WTC11 (cell line): Measurements from ENCODE around the gene ITPK1. TPM values are rescaled to one million over a fixed set of nuclear protein-coding genes. Genes with fewer than 3 reads are reported as not detected.

Source experiments
- ATAC-seq: fragments of 200-7000 bp; cut with Tn5 transposase; 2 replicates; pipeline ENCODE4 v1.10.0; 2021; ENCODE audit warnings: mild to moderate bottlenecking, moderate library complexity
- CTCF ChIA-PET: fragments of 300-600 bp; sonication (Branson Sonifier 250); formaldehyde crosslinking; loops from one replicate; lab custom pipeline; 2021; ENCODE audit warnings: antibody characterized with exemption; lab: Charles Lee
- POLR2A ChIA-PET: fragments of 350-600 bp; sonication (Branson Sonifier 250); formaldehyde crosslinking; loops from one replicate; lab custom pipeline; 2021; ENCODE audit warnings: antibody characterized with exemption; lab: Charles Lee
- DNase-seq: peaks from one replicate; pipeline ENCODE4 v3.0.0; 2021; ENCODE audit warnings: low spot score
- H3K27ac Mint-ChIP-seq: 2 replicates; pipeline ENCODE4 v1.8.0; 2021; ENCODE audit warnings: mixed read lengths
- H3K27me3 Mint-ChIP-seq: 2 replicates; pipeline ENCODE4 v1.8.0; 2021; ENCODE audit warnings: low read depth, mild to moderate bottlenecking, moderate library complexity, mixed read lengths
- H3K36me3 Mint-ChIP-seq: 2 replicates; pipeline ENCODE4 v1.8.0; 2021; ENCODE audit warnings: mixed read lengths
- H3K4me1 Mint-ChIP-seq: 2 replicates; pipeline ENCODE4 v1.8.0; 2022; ENCODE audit warnings: mixed read lengths
- H3K4me3 Mint-ChIP-seq: 2 replicates; pipeline ENCODE4 v1.8.0; 2021; ENCODE audit warnings: mild to moderate bottlenecking, moderate library complexity, mixed read lengths
- H3K9me3 Mint-ChIP-seq: 2 replicates; pipeline ENCODE4 v1.8.0; 2021; ENCODE audit warnings: mixed read lengths
- AFF4 ChIP-seq: sonication (generic); formaldehyde crosslinking; IDR thresholded peaks from 2 replicates; pipeline ENCODE4 v1.8.1; 2023; ENCODE audit warnings: mild to moderate bottlenecking, missing genetic modification reagents, borderline replicate concordance
- AR ChIP-seq: fragments of 250-450 bp; sonication (Bioruptor Pico); IDR thresholded peaks from 2 replicates; pipeline ENCODE4 v1.9.0; 2021; ENCODE audit warnings: mild to moderate bottlenecking
- CDX4 ChIP-seq: fragments of 250-450 bp; sonication (Bioruptor Pico); IDR thresholded peaks from 2 replicates; pipeline ENCODE4 v1.9.0; 2021; ENCODE audit warnings: moderate library complexity, mild to moderate bottlenecking, inconsistent platforms, borderline replicate concordance
- CTCF ChIP-seq: fragments of 200-600 bp; IDR thresholded peaks from 2 replicates; pipeline ENCODE4 v1.8.0; 2022; ENCODE audit warnings: antibody characterized with exemption
- EMX1 ChIP-seq: fragments of 250-450 bp; sonication (Bioruptor Pico); IDR thresholded peaks from 2 replicates; pipeline ENCODE4 v1.8.0; 2021; ENCODE audit warnings: mild to moderate bottlenecking
- ETV6 ChIP-seq: sonication (generic); formaldehyde crosslinking; IDR thresholded peaks from 2 replicates; pipeline ENCODE4 v1.8.1; 2022; ENCODE audit warnings: mild to moderate bottlenecking, missing genetic modification reagents
- GTF2I ChIP-seq: fragments of 250-450 bp; sonication (Bioruptor Pico); conservative IDR thresholded peaks from 2 replicates; pipeline ENCODE4 v1.4.0; 2021; ENCODE audit warnings: mild to moderate bottlenecking
- IRF2 ChIP-seq: sonication (generic); formaldehyde crosslinking; IDR thresholded peaks from 2 replicates; pipeline ENCODE4 v1.8.0; 2022; ENCODE audit warnings: low read depth, missing genetic modification reagents, borderline replicate concordance
- KAT7 ChIP-seq: sonication (generic); formaldehyde crosslinking; IDR thresholded peaks from 2 replicates; pipeline ENCODE4 v1.8.1; 2023; ENCODE audit warnings: missing genetic modification reagents, mild to moderate bottlenecking, borderline replicate concordance
- MYBL2 ChIP-seq: sonication (generic); formaldehyde crosslinking; IDR thresholded peaks from 2 replicates; pipeline ENCODE4 v1.8.1; 2023; ENCODE audit warnings: mild to moderate bottlenecking, moderate library complexity, missing genetic modification reagents
- SP1 ChIP-seq: sonication (generic); formaldehyde crosslinking; conservative IDR thresholded peaks from 2 replicates; pipeline ENCODE4 v1.8.1; 2022; ENCODE audit warnings: missing genetic modification reagents
- total RNA-seq: library from RNA; stranded (reverse); gene quantifications from 3 replicates; pipeline ENCODE4 v1.2.3, GENCODE V29; 2021
- TF ChIP-seq, protein P1 (sequence below): fragments of 250-450 bp; sonication (Bioruptor Pico); IDR thresholded peaks from 2 replicates; pipeline ENCODE4 v1.9.0; 2021; ENCODE audit warnings: mild to moderate bottlenecking
- TF ChIP-seq, protein P2 (sequence below): sonication (generic); formaldehyde crosslinking; IDR thresholded peaks from 2 replicates; pipeline ENCODE4 v1.8.0; 2023; ENCODE audit warnings: missing genetic modification reagents, mild to moderate bottlenecking, borderline replicate concordance

Gene ITPK1
- total RNA-seq, 1 experiment from 2014 or later, result 144 TPM

GRCh38 chr14:93115069-93115820 is 480 bp downstream of the ITPK1 start:
- Mint-ChIP-seq H3K4me3 (peak overlapping the region; percentile 86), H3K4me1 (peaks cover 40% of the 10 kb centered on the region), H3K27me3 (no peaks in the 10 kb centered on the region; the same call in 1 of the 2 replicates), H3K36me3 (no peaks in the 10 kb centered on the region), H3K9me3 (no peaks in the 10 kb centered on the region), H3K27ac (no peak overlapping the region)
- ChIA-PET CTCF (interaction anchor here (0.5 to 5.4 kb wide), 22 partner anchors 14 to 504 kb away, joined by 3 to 131 read pairs (median 6); partner anchors contain the start of genes GON7, LYSET, MOAP1 and UBR7), POLR2A (interaction anchor here (1.2 to 3.1 kb wide), 2 partner anchors 30 to 92 kb away, joined by 4 to 9 read pairs; partner anchors contain the start of genes GON7 and UBR7)
- DNase-seq (peak; percentile 75), ATAC-seq (peak; percentile 73)
- peak; percentile 48; the same call in 1 of the 2 replicates for TF ChIP-seq SP1
- no peak for TF ChIP-seq EMX1 (CRISPR knock-in tag)
- TF ChIP-seq, protein P1, sequence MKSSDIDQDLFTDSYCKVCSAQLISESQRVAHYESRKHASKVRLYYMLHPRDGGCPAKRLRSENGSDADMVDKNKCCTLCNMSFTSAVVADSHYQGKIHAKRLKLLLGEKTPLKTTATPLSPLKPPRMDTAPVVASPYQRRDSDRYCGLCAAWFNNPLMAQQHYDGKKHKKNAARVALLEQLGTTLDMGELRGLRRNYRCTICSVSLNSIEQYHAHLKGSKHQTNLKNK (CRISPR knock-in tag), result no peak
- peak; percentile 8; the same call in 1 of the 2 replicates for TF ChIP-seq KAT7 (CRISPR knock-in tag)
- 0 out of 2 replicates have a peak, but pooled peaks have one; percentile 17 for TF ChIP-seq ETV6

DNA sequence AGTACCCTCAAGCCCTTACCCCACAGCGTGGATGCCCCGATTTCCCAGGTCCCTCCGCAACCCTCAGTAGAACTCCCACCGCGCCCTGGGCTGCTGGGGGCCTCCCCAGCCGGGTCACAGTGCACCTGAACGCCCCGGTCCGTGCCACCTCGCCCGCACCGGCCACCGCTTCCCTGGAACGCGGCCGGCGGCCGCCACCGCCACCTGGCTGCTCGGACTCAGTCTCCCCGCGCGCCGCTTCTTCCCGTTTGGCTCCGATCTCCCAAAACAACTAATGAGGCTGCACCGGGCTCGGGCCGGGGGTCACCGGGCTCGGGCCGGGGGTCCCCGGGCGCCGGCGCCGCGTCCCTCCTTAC is 1.0 kb downstream of the ITPK1 start:
- TF ChIP-seq KAT7 (CRISPR knock-in tag) (peak; percentile 9; the same call in 1 of the 2 replicates), GTF2I (CRISPR knock-in tag) (no peak)
- TF ChIP-seq, protein P2, sequence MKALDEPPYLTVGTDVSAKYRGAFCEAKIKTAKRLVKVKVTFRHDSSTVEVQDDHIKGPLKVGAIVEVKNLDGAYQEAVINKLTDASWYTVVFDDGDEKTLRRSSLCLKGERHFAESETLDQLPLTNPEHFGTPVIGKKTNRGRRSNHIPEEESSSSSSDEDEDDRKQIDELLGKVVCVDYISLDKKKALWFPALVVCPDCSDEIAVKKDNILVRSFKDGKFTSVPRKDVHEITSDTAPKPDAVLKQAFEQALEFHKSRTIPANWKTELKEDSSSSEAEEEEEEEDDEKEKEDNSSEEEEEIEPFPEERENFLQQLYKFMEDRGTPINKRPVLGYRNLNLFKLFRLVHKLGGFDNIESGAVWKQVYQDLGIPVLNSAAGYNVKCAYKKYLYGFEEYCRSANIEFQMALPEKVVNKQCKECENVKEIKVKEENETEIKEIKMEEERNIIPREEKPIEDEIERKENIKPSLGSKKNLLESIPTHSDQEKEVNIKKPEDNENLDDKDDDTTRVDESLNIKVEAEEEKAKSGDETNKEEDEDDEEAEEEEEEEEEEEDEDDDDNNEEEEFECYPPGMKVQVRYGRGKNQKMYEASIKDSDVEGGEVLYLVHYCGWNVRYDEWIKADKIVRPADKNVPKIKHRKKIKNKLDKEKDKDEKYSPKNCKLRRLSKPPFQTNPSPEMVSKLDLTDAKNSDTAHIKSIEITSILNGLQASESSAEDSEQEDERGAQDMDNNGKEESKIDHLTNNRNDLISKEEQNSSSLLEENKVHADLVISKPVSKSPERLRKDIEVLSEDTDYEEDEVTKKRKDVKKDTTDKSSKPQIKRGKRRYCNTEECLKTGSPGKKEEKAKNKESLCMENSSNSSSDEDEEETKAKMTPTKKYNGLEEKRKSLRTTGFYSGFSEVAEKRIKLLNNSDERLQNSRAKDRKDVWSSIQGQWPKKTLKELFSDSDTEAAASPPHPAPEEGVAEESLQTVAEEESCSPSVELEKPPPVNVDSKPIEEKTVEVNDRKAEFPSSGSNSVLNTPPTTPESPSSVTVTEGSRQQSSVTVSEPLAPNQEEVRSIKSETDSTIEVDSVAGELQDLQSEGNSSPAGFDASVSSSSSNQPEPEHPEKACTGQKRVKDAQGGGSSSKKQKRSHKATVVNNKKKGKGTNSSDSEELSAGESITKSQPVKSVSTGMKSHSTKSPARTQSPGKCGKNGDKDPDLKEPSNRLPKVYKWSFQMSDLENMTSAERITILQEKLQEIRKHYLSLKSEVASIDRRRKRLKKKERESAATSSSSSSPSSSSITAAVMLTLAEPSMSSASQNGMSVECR, result 0 out of 2 replicates have a peak, but pooled peaks have one; percentile 45
- peaks cover 46% of the 10 kb centered on the region for H3K4me1 Mint-ChIP-seq
- no peak overlapping the region for H3K27ac Mint-ChIP-seq
- ATAC-seq (no peak), DNase-seq (peak; percentile 31)
- H3K4me3 Mint-ChIP-seq, result peak overlapping the region; percentile 86
- CTCF ChIA-PET, result interaction anchor here (0.5 to 5.4 kb wide), 24 partner anchors 14 to 504 kb away, joined by 3 to 131 read pairs (median 7); partner anchors contain the start of genes GON7, LYSET, MOAP1 and UBR7
- POLR2A ChIA-PET, result interaction anchor here (1.2 to 3.1 kb wide), 2 partner anchors 29 to 92 kb away, joined by 4 to 9 read pairs; partner anchors contain the start of genes GON7 and UBR7
- H3K36me3 Mint-ChIP-seq, result no peaks in the 10 kb centered on the region
- H3K27me3 Mint-ChIP-seq, result no peaks in the 10 kb centered on the region; the same call in 1 of the 2 replicates
- H3K9me3 Mint-ChIP-seq, result no peaks in the 10 kb centered on the region

GRCh38 chr14:93114068-93114710 is 1.5 kb downstream of the ITPK1 start:
- CTCF ChIA-PET, result interaction anchor here (0.8 to 5.4 kb wide), 55 partner anchors 10 to 505 kb away, joined by 3 to 131 read pairs (median 6); partner anchors contain the start of genes GON7, LYSET, MOAP1 and UBR7
- DNase-seq (no peak), ATAC-seq (no peak)
- POLR2A ChIA-PET, result interaction anchor here (0.5 to 3.1 kb wide), 4 partner anchors 19 to 93 kb away, joined by 3 to 9 read pairs (median 6); partner anchors contain the start of genes GON7, LYSET, MOAP1 and UBR7
- Mint-ChIP-seq H3K4me3 (peak overlapping the region; percentile 86), H3K4me1 (peaks cover 51% of the 10 kb centered on the region), H3K27ac (peak overlapping the region; percentile 96), H3K9me3 (no peaks in the 10 kb centered on the region), H3K27me3 (no peaks in the 10 kb centered on the region; the same call in 1 of the 2 replicates), H3K36me3 (no peaks in the 10 kb centered on the region)
- TF ChIP-seq IRF2 (no peak), AR (no peak), MYBL2 (CRISPR knock-in tag) (no peak), CTCF (no peak), AFF4 (CRISPR knock-in tag) (no peak), CDX4 (CRISPR knock-in tag) (no peak)
